NCI-H2081 (cell line): ENCODE measurements around the gene PHACTR1.

Experiments used
- DNase-seq, 2 experiments: peaks; one replicate each; lab custom pipeline; 2025; lab: John Stamatoyannopoulos, UW

The PHACTR1 gene

DNA sequence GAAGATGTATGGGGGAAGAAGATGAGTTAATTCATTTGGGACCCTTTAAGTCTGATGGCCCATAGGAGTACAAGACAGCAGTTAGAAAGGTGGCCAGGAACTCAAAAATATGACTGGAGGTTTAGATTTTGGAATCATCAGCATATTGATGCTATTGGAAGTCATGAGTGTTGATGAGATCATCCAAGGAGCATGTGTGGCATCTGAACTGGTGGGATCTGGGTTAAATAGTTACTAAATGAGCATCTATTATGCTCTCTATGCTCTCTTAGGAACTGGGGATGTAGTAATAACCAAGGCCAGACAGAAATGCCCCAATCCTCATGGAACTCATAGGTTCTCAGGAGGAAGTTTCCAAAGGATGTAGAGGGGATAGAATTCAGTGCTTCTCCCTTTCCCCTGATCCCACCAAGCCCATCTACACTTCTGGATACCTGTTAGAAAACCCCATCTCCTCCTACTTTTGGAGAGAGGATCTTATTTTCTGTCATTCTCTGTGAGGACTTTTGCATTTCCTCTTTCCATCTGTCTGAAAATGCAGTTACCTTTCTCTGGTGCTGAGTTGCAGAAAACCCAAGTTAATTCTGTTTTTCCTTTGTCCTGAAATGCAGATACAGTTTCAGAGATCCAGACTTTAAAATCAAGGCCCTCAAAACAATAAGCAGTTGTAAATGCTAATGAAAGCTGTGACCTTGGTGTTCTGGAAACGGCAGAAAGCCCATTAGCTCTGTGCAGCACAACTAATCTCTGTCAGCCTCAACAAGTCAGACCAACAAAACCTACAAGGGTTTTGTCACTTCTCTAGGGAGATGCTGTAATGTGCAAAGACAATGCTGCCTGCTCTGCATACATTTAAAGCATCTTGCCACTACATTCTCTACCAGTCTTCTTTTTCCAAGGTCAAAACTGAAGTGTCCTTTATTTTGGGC is 546.0 kb downstream of the PHACTR1 start:
- DNase-seq: no peak

DNA sequence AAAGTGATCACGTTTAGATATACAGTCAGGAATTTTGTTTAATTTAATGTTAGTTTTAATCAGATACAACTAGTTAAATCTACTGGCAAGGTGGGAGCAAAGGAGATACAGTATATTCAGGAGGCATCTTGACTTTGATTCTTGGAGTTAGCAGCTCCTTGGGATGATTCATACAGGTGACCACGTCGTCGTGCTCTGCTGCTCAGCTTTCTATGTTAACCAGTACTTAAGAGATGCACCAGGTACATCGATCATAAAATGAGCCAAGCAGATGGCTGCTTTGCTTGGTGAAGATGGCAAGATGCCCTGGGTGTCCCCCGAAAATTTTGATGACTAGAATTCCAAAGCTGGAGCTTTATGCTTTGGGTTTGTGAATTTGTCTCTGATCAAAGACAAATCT is 547.1 kb downstream of the PHACTR1 start:
- DNase-seq: no peak

DNA sequence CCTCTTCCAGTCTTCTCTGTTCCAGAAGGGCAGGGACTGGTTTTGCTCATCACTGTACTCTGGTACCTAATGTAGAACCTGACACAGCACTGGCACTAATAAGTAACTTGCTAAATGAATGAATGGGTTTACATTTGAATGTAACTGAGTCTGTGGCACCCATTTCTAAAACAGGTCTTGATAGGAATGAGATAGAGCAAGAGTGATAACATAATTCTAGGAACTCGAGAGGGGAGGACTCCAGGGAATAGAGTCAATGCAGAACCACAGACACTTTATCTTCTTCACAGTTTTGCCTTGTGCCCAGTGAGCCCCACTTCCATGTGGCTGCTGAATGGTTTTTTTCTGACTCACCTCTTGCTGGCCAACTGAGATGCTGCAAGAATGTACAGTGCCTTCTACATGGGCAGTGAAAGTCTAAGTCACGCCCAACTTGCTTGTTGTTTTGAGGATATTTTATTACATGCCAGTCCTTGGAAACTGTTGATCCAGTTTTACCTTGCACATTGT is 550.6 kb downstream of the PHACTR1 start:
- no peak for DNase-seq

DNA sequence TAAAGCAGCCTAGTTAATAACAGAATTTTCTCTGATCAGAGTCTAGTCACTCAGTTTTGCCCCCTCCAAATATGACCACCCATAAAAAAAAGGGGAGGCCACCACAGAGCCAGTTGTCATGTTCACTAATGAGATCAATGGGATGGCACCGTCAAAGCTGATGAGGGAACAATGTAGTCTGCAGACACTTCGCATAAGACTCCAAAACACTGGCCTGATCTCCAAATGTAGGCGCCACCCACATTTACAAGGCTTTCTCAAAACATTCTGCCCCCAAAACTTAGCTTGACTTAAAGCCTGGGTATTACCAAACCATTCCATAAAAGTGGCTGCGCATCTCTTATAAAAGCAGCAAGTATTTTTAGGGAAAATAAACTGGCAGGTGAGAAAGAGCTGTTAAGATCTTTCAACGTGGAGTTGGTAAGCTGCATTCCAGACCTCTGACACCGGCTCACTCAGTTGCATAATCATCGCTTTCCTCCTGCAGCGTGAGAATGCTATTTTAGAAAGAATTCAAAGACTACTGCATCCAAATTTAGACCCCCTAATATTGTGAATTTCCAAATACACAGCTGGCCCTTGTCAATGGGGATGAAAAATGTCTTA is 552.4 kb downstream of the PHACTR1 start:
- DNase-seq: no peak

DNA sequence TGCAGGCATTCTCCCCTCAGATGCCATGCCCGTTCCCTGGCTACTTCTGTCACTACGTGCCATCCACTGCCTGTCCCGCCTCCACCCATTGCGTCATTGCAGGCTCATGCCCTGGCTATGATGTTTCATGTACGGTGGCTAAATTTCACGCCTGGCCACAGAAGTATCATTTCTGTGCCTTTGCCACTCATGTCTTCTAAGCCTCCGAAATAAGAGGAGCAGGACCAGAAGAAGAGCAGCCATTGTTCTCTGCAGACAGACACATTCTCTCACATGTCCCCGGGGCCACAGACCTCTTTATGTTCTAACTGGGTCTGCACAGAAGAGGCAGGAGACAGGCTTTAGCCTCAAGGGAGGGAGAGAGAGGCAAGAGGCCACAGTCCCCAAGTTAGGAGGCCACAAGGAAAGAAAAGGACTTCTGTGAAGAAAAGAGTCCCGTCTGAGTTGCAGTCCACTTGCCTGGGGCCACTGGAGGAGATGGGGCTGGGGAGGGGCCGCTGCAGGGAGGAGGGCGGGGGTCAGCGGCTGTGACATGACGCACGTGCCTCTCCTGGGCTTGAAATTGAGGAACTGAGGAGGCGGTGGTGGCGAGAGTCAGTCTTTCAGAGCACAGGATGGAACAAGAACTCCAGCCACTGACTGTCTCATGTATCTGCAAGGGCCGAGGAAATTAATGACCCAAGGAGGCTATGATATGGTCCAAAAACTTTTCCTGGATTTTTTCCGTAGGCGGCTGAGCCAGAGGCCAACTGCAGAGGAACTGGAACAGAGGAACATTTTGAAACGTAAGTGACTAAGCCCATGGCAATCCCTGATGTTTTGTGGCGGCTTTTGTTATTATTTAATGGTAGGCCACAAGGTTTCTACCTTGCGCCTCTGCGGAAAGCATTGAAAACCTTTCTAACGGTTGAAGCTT is 555.8 kb downstream of the PHACTR1 start:
- DNase-seq: no peak

DNA sequence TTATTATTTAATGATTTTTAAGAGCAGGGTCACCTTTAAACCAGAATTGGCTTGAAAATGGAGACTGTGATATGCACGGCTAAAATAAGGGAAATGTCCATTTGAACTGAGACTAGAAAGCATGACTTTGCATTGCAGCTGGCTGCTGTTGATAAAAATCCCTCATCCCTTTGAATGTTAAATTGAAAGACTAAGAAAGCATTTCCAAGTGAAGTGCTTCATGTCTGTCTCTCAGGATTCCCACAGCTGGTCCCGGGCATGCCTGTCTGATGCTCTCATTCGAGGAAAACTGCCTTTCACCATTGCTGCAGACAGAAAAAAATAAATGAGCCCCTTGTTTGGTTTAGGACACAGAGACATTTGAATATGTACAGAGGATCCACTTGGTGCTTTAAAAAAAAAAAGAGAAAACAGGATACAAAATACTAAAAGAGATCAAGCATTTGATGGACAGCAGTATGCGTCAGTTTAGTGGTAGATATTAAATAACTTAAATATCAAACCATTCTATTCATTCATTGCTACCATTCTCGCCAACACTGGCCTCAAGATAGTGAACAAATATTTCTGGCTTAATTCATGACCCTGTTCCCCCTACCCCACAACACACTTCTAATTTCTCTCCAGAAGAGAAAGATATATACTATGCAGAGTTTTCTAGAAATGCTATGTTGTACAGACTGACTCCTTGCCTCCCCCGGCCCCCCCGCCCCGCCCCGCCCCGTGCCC is 556.8 kb downstream of the PHACTR1 start:
- DNase-seq: no peak

DNA sequence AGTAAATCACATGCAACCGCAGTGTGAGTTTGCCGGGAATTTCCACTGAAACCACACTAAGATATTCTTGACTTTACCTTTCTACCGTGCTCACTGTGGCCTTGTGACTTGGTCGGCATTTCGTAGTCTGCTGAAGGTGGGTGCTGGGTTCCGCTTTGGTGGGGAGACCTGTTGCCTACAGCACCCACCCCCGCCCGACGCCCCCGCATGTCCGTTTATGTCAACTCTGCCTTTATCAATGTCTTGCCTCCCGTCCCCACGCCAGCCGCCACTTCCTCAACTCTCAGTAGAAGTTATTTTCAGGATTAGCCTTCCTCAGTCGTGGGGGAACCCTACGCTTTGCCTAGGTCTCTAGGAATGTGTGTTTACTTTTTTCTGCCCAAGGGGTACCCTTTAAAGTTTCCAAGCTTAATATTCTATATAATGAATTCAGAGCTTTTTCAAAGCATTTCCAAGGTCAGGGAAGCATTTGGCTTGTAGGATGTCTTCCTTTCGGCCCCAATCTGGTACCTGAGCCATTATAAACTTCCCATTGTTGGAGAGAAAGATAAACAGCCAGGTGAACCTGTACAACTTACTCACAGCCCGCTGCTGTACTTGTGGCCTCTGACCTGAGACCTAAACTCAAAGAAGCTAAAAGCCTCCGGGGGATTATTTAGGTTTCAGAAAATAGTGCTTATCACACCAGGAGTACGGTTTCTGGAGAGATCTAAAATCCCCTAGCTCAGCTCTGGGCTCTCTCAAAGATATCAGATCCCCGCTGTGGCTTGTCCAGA is 557.6 kb downstream of the PHACTR1 start:
- no peak for DNase-seq

DNA sequence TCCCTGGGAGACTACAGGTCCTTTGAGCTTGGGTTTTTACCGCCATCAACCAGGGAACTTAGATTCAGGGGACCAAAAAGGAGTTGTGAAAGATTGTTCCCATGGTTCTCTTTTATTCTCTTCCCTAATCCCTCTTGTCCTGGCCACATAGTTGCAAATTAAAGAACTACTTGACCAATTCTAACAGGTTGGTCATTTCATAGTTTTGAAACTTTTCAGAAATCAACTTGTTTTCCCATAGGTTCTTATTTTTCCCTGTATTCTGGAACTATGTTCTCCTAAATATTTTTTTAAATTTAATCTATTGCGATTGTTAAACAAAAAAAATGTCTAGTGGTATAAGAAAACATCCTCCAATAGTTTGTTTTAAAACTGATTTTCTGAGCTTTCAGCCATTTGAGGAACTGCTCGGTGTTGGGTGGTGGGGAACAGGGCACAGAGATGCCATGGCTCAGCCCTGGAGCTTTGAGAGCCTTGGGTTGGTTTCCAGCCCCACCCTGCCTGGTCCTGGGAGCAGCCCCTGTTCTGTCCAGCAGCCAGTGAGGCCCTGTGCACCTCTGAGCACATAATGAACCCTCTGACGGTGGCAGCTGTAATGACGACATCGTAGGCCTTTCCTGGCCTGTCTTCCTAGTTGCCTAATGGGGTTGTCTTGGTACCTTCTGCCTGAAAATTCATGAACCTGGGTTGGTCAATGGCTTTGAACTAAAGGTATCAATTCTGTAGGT is 558.3 kb downstream of the PHACTR1 start:
- no peak for DNase-seq

DNA sequence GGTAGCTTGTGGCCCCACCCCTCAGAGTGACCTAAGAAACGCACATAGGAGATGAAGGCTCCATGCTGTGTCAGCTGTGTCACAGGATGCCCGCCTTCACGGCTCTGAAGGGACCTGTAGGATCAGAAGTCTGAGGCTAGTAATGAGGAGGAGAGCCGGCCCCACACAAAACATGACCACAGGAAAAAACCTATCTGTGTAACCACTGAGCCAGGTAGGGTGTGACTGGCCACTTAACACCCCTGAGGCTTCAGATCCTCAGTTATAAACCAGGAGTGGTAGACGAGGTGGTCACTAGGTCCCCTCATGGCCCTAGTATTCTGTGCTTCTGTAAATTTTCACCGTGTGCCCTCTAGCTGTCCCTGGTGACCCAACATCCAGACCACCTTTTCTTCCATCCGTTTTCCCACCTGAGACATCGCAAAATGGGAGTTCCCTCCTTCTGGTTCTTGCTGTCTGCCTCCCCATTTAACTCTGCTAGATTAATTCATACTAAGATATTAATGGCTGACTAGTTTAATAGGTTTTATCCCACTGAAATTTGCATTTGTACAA is 558.9 kb downstream of the PHACTR1 start:
- DNase-seq: no peak

DNA sequence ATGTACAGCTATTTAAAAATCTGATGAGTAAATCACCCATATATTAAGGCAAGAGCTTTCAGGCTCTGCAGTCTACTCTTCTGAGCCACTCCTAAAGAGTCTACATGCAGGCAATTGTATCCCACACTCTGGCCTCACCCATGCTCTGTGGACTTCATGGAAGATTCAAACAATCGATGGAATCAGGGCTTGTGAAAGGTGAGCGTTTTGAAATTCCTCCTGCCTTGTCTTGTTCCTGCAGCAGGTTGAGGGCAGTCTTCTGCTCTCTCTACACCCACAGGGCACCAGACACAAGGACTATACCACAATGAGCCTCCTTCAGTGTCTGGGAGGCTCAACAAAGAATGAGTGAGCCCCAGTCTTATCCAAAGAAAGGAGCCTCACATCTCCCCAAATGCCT is 560.7 kb downstream of the PHACTR1 start:
- DNase-seq: no peak

DNA sequence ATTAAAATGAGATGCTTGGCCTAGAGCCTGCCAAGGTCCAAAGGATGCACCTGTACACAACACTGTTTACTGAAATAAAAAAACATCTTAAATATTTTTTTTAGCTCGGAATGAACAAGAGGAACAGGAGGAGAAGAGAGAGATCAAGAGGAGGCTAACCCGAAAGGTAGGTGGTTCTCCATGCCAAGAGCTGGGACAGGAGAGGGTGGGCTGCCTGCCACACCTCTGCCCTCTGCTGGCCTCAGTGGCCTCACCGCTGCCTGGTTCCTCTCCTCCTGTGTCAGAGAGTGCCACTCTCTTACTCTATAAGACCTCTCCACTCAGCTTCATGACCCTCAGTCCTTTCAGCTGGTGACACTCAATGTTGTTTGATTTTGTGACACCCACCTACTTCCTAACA is 561.6 kb downstream of the PHACTR1 start:
- peak; percentile 4 to 5 for DNase-seq

DNA sequence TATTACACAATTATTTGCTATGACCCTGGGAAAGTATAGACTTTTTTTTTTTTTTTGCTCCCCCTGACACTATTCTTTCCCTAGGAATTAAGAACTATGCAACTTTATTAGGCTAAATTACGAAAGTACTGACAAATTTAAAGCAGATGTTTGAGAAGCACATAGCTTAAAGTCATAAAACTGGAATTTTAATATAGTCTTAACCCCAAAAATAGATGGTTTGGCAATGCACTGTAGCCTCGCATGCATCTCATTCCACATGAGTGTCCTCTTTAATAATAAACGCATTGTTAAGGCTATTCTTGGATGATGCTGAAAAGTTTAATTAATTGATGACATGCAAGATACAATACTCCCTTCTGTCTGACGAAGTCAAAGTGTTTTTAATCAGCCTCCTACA is 562.4 kb downstream of the PHACTR1 start:
- no peak for DNase-seq

DNA sequence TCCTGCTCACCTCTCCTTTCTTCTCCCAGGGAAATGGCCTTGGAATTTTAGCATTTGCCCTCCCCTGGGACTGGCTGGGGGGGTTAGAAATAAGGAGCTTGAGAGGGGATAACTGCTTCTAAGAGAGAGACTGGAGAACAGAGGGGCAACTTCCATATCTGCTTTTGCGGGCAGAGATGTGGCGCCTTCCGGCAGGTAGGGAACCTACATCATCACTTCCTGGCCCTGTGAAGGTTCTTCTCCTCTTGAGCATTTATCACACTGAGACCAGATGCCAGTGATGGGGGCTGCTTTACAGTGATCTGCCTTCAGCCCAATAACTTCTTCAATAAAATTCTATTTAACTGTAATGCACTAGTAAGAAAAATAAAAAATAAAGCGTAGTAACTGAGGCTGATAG is 563.7 kb downstream of the PHACTR1 start:
- no peak for DNase-seq

DNA sequence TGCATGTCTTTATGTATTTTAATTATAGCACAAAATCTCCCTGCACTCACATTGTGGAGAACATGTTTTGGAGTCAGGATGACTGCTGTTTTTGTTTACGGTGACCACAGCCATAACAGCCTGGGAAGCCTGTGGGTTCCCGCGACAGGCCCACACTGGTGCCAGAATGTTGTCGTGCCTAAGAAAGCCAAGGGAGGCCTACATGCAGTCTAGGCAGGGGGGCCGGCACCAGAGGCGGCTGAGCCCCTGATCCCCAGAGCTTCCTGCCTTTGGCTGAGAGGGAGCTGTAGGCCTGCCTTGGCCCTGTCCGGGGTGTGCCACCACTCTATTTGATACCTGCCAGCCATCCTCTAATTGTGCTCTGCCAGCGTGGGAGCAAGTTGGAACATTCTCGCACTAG is 565.1 kb downstream of the PHACTR1 start:
- DNase-seq: no peak

DNA sequence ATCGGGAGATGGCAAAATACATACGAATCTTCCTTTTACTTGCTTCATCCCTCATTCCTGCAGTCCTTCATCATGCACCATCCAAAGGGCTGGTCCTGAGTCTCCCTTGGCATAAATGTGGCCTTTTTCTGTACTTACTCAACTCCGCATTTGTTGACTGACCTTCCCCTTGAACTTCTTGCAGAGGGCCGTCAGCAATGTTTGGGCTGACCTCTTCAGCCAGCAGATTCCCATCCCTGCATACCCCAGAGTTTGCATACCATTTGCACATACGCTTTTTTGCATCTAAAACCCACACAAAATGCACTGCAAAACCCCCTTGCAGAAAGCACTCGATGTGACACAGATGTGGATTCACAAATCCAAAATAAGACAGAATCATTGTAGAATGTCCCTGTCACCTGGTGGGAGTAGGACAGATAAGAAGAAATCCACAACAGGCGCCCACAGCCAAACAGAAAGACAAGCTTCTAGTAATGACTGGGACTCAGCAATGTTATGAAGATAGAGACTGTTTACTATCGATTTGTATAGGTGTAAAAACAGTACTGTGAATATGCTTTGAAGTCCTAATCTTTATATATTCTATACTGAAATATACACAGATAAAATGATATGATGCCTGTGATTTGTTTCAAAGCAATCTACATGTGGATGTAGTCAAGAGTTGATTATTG is 566.0 kb downstream of the PHACTR1 start:
- DNase-seq: no peak

DNA sequence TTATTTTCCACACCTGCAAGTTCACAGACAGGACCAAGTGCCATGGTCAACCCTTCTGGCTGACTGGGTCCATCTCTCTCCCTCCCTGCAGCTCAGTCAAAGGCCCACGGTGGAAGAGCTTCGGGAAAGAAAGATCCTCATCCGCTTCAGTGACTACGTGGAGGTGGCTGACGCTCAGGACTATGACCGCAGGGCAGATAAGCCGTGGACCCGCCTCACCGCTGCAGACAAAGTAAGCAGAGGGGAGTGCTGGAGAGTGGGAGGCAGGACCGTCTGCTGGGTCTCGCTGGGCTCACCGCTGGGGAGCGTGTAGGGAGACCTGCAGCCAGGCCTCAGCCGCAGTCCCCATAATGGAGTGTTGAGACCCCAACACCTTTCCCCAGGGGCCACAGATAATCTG is 566.8 kb downstream of the PHACTR1 start:
- no peak for DNase-seq

DNA sequence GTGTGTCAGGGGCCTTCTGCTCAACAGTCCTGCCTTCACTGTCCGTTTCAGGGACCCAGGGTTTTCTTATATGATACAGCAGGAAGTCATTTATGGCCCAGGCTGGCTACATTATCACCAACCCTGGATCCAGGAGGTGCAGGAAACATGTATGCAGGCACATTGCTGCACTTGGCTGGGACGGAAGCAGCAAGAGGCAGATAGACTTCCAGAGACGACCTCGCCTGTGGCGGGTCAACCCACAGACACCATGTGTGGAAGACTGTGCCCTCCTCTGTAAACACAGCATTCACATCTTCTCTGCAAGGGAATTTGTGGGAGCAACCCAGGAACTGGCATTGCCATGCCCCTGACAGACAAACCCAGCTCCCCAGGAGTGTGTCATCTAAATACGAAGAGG is 568.1 kb downstream of the PHACTR1 start:
- no peak for DNase-seq

DNA sequence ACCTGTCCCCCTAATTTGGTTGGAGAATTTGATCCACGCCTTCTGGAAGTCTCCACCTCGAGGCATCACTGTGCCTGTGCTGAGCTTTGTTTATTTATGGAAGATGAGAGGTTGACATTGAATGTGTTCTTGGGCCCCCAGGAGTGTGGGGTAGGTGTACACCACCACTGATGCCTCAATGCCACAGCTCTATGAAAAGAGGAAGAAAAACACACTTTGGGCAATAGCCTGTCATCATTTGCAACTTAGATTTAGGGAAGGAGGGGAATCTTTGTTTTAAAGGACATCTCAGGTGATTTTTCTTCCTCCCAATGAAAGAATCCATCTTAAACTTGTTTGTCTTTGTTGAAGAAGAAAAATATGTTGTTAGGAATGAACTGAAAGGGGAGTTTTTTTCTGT is 569.1 kb downstream of the PHACTR1 start:
- DNase-seq: no peak

DNA sequence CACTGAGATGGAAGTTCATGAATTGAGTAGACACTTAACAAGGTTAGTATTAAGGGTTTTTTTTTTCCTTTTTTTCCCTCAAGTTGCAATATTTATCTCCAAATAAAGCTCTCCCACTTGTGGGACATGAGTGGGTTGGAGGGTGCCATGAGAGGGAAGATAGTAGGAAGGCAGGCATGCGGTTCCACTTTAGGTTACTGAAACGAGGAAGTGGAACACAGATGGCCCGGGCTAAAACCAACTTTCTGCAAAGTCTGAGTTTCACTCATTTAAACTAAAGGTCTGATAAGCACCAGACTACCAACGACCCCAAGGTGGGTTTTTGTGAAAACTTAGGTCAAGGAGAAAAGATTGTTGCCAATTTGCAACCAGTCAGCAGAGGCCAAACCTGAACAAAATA is 569.6 kb downstream of the PHACTR1 start:
- DNase-seq: no peak
